Measurements from ENCODE around the gene ADAMTSL1.

Gene ADAMTSL1

DNA sequence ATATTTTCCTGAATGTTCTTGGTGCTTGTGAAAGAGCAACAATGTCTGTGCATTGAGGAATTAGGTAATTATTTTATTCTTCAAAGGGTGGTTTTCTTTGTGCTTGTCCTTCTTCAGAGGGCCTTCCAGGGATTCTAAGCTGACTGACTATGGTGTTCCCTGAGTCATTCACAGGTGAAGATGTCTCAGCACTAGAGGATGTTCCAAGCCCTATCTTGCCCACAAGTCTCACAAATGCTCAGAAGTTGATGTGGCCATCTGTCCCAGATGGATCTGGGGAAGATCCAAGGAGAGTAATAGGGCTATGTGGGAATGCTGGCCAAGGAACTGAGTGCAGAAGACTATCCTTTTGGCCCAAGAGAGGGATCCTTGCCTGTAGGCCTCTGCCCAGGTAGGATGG lies 120.9 kb downstream of the ADAMTSL1 start:
- no peak for DNase-seq (ENCODE audit: low read depth)
- no peak for TF ChIP-seq CTCF (IDR thresholded peaks at IDR 0.05; ENCODE audit: control insufficient read depth, extremely low read depth, insufficient read depth)
- H3K4me3 ChIP-seq (ENCODE audit: low read depth, low read length): no peak overlapping the region

- no peak overlapping the region for H3K4me3 ChIP-seq (ENCODE audit: low read depth, low read length)
- no peak for DNase-seq (ENCODE audit: low read depth)
- TF ChIP-seq CTCF (IDR thresholded peaks at IDR 0.05; ENCODE audit: control insufficient read depth, extremely low read depth, insufficient read depth): no peak
These were observed 121.6 kb downstream of the ADAMTSL1 start for GRCh38 chr9:18595597-18595996.

GRCh38 chr9:18596920-18597319 lies 123.0 kb downstream of the ADAMTSL1 start:
- TF ChIP-seq CTCF (IDR thresholded peaks at IDR 0.05; ENCODE audit: control insufficient read depth, extremely low read depth, insufficient read depth): no peak
- no peak for DNase-seq (ENCODE audit: low read depth)
- H3K4me3 ChIP-seq (ENCODE audit: low read depth, low read length): no peak overlapping the region

GRCh38 chr9:18598969-18599368 lies 125.0 kb downstream of the ADAMTSL1 start:
- TF ChIP-seq CTCF (IDR thresholded peaks at IDR 0.05; ENCODE audit: control insufficient read depth, extremely low read depth, insufficient read depth): no peak
- no peak overlapping the region for H3K4me3 ChIP-seq (ENCODE audit: low read depth, low read length)
- no peak for DNase-seq (ENCODE audit: low read depth)

- DNase-seq (ENCODE audit: low read depth): no peak
- TF ChIP-seq CTCF (IDR thresholded peaks at IDR 0.05; ENCODE audit: control insufficient read depth, extremely low read depth, insufficient read depth): no peak
- H3K4me3 ChIP-seq (ENCODE audit: low read depth, low read length): no peak overlapping the region
These were observed 127.1 kb downstream of the ADAMTSL1 start for GRCh38 chr9:18601026-18601425.

DNA sequence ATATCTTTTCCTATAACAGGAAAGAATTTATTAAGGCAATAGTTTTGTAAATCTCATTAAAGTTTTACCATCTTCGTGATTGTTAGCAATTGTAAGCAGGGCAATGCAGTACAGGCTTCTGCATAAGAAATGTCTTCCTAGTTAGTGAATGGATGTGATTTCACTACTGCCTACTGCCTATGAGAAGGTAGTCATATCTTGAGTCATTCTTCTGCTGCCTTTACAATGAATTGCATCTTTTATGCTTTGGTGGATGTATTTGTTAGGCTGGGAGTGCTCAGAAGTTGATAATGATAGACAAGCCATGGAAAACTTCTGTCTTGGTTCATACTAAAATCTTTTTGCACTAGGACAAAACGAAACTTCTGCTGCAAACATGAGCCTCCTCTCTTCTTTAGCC lies 128.0 kb downstream of the ADAMTSL1 start:
- H3K4me3 ChIP-seq (ENCODE audit: low read depth, low read length): no peak overlapping the region
- DNase-seq (ENCODE audit: low read depth): no peak
- no peak for TF ChIP-seq CTCF (IDR thresholded peaks at IDR 0.05; ENCODE audit: control insufficient read depth, extremely low read depth, insufficient read depth)
